Measurements from ENCODE around the gene CLK1. TPM values are rescaled to one million over a fixed set of nuclear protein-coding genes. Genes with fewer than 3 reads are reported as not detected.

CLK1 gene
- total RNA-seq, 2 donors from 2014 or later = 54.9 to 62.8 TPM

DNA sequence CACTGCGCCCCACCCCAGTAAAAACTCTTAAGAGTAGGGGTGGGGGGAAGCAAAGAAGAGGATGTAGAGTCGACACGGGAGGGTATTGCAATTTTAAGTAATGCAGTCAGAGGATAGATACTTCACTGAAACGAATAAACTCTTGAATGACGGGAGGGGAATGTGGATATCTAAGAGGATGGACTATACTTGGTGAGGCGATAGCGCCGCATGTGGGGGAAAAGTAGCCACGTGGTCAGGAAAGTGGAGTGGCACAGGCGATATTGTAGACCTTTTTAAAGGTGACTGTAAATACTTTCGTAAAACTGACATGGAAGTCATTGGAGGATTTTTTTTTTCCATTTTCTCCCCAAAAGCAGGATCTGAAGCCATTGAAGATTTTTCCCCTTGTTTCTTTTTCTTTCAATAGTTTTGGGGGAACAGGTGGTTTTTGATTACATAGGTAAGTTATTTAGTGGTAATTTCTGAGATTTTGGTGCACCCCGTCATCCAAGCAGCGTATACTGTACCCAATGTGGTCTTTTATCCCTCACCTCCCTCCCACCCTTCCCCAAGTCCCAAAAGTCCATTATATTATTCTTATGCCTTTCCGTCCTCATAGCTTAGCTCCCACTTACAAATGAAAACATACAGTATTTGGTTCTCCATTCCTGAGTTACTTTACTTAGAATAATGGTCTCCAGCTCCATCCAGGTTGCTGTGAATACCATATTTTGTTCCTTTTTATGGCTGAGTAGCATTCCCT lies 13.8 kb downstream of the CLK1 start:
- H3K36me3 Mint-ChIP-seq (ENCODE audit: low read depth) = peaks cover 43% of the 10 kb centered on the region
- H3K4me3 Mint-ChIP-seq = no peak overlapping the region
- no peaks in the 10 kb centered on the region for H3K9me3 Mint-ChIP-seq
- Histone ChIP-seq H3K4me3 (ENCODE audit: low read length) (no peak overlapping the region), H3K27me3 (ENCODE audit: control insufficient read depth, insufficient read depth, low read length, poor library complexity, severe bottlenecking) (no peaks in the 10 kb centered on the region), H3K9me3 (ENCODE audit: control insufficient read depth, low read length) (no peaks in the 10 kb centered on the region), H3K27ac (ENCODE audit: low read depth, low read length) (no peak overlapping the region), H3K36me3 (ENCODE audit: control insufficient read depth, insufficient read depth, low read length) (peaks cover 51% of the 10 kb centered on the region), H3K4me1 (ENCODE audit: control insufficient read depth, insufficient read depth, low read length) (no peaks in the 10 kb centered on the region), H3K9ac (ENCODE audit: extremely low read depth, low read length, poor library complexity, severe bottlenecking) (no peak overlapping the region)
- H3K4me1 Mint-ChIP-seq = no peaks in the 10 kb centered on the region
- peak overlapping the region; percentile 26 for H3K27ac Mint-ChIP-seq
- no peaks in the 10 kb centered on the region for H3K27me3 Mint-ChIP-seq (ENCODE audit: insufficient read depth)
- TF ChIP-seq, protein P1, sequence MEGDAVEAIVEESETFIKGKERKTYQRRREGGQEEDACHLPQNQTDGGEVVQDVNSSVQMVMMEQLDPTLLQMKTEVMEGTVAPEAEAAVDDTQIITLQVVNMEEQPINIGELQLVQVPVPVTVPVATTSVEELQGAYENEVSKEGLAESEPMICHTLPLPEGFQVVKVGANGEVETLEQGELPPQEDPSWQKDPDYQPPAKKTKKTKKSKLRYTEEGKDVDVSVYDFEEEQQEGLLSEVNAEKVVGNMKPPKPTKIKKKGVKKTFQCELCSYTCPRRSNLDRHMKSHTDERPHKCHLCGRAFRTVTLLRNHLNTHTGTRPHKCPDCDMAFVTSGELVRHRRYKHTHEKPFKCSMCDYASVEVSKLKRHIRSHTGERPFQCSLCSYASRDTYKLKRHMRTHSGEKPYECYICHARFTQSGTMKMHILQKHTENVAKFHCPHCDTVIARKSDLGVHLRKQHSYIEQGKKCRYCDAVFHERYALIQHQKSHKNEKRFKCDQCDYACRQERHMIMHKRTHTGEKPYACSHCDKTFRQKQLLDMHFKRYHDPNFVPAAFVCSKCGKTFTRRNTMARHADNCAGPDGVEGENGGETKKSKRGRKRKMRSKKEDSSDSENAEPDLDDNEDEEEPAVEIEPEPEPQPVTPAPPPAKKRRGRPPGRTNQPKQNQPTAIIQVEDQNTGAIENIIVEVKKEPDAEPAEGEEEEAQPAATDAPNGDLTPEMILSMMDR (conservative IDR thresholded peaks at IDR 0.05) = no peak
- DNase-seq = peak; percentile 53
- 92% methylated on average over 11 to 14 of the region's 14 CpGs for WGBS, 2 experiments (ENCODE audit: insufficient coverage in 1 of 2, insufficient read length in 1 of 2)

DNA sequence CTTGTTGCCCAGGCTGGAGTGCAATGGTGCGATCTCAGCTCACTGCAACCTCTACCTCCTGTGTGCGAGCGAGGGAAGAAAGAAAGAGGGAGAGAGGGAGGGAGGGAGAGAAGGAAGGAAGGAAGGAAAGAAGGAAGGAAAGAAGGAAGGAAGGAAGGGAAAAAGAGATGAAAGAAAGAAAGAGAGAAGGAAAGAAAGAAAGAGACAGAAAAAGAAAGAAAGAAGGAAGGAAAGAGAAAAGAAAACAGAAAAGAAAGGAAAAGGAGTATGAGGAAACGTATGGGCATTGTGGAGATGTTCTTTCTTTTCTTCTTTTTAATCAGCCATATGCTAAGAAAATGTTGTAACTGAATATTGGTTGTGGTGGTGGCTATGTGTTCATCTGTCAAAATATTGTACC lies 16.5 kb downstream of the CLK1 start:
- Mint-ChIP-seq H3K27ac (no peak overlapping the region), H3K4me1 (no peaks in the 10 kb centered on the region), H3K4me3 (no peak overlapping the region), H3K9me3 (no peaks in the 10 kb centered on the region), H3K36me3 (ENCODE audit: low read depth) (peaks cover 20% of the 10 kb centered on the region), H3K27me3 (ENCODE audit: insufficient read depth) (no peaks in the 10 kb centered on the region)
- 79 to 86% methylated on average over 3 to 4 of the region's 4 CpGs for WGBS, 2 experiments (ENCODE audit: insufficient coverage in 1 of 2, insufficient read length in 1 of 2)
- no peaks in the 10 kb centered on the region for H3K4me1 ChIP-seq (ENCODE audit: control insufficient read depth, insufficient read depth, low read length)
- H3K27me3 ChIP-seq (ENCODE audit: control insufficient read depth, insufficient read depth, low read length, poor library complexity, severe bottlenecking) = no peaks in the 10 kb centered on the region
- H3K27ac ChIP-seq (ENCODE audit: low read depth, low read length) = no peak overlapping the region
- TF ChIP-seq, protein P1 (conservative IDR thresholded peaks at IDR 0.05) = no peak
- DNase-seq = no peak
- H3K4me3 ChIP-seq (ENCODE audit: low read length) = no peak overlapping the region
- H3K9me3 ChIP-seq (ENCODE audit: control insufficient read depth, low read length) = no peaks in the 10 kb centered on the region
- H3K36me3 ChIP-seq (ENCODE audit: control insufficient read depth, insufficient read depth, low read length) = peaks cover 24% of the 10 kb centered on the region
- no peak overlapping the region for H3K9ac ChIP-seq (ENCODE audit: extremely low read depth, low read length, poor library complexity, severe bottlenecking)

DNA sequence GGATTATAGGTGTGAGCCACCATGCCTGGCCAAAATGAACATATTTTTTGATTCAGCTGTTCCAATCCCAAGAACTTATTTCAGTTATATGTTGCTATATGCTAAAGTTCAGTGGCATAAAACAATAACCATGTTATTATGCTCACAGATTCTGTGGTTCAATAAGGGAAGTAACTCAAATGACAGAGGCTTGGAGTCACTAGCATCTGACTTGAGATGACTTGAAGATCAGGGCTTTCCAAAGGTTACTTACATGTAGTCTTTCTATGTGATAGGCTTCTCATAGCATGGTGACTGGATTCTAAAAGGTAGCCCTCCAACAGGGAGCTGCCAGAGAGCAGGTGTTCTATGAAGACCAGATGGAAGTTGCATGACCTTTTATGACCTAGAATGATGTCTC lies 17.2 kb downstream of the CLK1 start:
- Histone ChIP-seq H3K4me1 (ENCODE audit: control insufficient read depth, insufficient read depth, low read length) (no peaks in the 10 kb centered on the region), H3K27me3 (ENCODE audit: control insufficient read depth, insufficient read depth, low read length, poor library complexity, severe bottlenecking) (no peaks in the 10 kb centered on the region), H3K27ac (ENCODE audit: low read depth, low read length) (no peak overlapping the region), H3K36me3 (ENCODE audit: control insufficient read depth, insufficient read depth, low read length) (peaks cover 17% of the 10 kb centered on the region), H3K4me3 (ENCODE audit: low read length) (no peak overlapping the region), H3K9ac (ENCODE audit: extremely low read depth, low read length, poor library complexity, severe bottlenecking) (no peak overlapping the region), H3K9me3 (ENCODE audit: control insufficient read depth, low read length) (no peaks in the 10 kb centered on the region)
- no peak for DNase-seq
- Mint-ChIP-seq H3K4me1 (no peaks in the 10 kb centered on the region), H3K27me3 (ENCODE audit: insufficient read depth) (peaks cover 3% of the 10 kb centered on the region), H3K36me3 (ENCODE audit: low read depth) (peaks cover 14% of the 10 kb centered on the region), H3K4me3 (no peak overlapping the region), H3K9me3 (no peaks in the 10 kb centered on the region), H3K27ac (no peak overlapping the region)
- TF ChIP-seq, protein P1 (conservative IDR thresholded peaks at IDR 0.05) = no peak

Data from endodermal cell (in vitro differentiated cells).